HCEC 1CT (cell line): ENCODE results near the gene RBM19.
"Not testable (repeated sequence)": the region's sequence is repeated elsewhere in the genome, so short reads cannot be mapped to it uniquely, and the experiment has no call there.

Experiments
- DNase-seq: peaks from one replicate; pipeline ENCODE4 v3.0.0-alpha.2; 2017

RBM19 gene

DNA sequence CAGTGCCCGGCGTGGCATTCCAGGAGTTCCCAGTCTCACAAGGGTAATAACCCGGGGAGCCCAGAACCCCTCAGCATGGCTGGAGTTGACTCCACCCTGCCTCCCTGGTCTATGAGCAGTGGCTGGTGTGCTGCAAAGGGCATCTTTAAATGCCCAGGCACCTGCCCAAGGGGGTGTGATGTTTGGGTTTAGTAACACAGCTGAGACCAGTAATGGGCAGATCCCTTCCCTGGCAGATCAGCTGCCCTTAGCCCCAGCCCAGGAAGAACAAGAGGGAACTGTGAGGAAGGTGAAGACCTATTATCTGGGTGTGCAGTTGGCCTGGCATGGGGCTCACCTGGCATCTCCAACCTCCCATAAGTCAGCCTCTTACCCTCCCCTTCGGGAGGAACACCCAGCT is 35.9 kb downstream of the RBM19 start:
- DNase-seq: no peak

DNA sequence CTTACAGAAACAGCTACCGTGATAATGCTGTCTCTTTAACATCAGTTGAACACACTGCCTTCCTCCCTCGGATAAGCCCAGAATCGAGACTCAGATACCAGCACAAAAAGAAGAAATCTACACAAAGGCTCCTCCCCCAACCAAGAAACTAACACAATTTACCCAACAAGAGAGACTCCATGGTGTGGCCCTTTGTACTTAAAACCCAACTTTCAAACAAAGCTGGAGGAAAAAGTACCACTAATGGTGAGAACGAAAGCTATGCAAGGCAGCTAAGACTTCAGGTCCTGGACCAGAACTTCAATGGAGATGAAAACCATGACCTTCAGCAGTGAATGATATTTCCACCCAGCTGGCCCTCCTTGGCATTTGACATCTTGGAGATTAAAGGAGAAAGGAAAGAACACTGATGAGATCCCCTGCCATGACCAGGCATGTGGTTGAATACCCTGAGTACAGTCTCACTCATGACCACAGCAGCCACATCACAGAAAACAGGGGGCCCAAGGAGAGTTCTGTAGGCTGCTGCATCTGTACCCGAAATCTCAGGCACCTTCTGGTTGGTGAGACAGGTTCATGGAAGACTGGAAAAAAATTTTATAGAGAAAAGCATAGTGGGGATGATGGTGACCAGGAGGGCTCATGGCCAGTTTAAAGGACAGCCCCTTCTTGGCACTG is 36.7 kb downstream of the RBM19 start:
- DNase-seq: no peak

DNA sequence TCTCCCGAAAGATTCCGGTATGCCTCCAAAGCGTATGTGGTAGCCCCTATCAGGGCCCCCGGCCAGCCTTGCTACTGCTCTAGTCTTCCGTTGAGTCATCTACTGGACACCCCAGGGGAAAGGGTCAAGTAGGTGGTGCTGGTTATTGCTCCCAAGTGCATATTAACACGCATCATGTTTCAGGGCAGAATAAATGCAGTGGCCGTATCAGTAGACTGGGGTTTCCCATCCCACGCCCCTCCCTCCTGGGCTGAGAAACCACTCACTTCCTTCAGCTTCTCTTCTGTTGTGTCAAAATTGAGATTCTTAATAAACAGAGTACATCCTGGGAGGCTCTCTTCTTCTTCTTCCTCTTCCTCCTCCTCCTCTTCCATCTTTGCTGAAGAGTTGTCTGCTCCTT is 39.3 kb downstream of the RBM19 start:
- no peak for DNase-seq

DNA sequence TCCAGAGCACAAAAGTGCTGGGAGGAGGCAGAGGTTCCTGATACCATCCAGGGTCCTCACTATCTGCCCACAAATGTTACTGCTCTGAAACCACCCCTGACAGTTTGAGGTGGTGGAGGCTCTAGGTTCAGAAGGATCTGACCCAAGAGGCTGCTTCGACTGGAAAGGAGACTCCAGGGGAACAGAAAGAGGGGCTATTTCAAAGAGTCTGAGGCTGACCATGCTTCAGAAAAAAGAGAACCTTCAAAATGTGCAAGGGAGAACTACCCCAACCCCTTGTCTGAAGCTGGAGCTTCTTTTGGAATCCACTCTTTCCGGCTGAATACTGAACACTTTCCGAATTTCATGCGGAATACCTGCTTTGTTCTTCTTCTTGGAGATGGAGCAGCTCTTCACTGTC is 41.8 kb downstream of the RBM19 start:
- no peak for DNase-seq

DNA sequence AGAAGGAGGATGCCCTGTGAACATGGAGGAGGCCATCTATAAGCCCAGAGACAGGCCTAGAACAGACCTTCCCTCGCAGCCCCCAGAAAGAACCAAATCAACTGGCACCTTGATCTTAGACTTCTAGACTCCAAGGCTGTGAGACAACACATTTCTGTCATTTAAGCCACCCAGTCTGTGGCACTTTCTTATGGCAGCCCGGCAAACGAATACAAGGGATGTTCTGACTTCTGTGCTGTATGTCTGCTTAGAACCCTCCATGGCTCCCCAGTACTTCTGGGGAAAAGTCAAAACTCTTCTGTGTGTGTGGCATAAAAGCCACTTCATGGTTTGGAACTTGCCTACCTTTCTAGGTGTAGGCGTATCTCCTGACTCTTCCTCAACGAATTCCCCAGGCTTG is 42.9 kb downstream of the RBM19 start:
- no peak for DNase-seq

DNA sequence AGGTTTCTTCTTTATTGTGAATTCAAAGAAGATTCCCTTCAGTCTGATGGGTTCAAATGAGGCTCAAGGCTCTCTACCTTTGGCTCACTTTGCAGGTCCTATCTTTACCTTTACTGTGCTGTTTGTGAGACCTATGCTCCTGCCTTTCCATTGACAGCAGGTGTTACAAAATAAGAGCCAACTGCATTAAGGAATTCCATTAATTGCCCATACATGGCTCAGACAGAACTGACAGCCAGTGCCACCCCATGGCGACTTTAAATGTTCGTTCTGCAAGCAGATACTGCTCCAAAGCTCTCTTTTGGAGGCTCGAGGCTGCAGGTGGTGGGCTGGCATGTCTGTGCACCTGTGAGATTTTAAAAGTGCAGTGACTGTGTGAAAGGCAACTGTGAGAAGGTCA is 44.7 kb downstream of the RBM19 start:
- DNase-seq: no peak

DNA sequence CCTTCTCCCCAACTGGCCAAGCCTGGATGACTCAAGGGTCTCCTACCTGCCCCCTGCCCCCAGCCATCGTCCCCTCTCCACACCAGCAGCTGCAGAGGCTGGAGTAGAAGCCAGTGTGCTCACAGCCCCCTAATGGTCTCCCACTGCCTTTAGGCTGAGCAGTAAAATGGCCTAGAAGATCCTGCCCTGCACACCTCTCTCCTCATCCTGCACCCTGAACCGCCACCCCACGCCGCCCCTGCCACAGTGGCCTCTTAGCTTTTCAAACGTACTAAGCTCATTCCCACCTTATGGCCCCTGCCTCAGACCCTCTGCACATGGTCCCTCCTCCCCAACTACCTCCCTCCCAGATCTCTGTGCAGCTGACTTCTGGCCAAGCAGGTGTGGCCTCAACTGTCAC is 46.3 kb downstream of the RBM19 start:
- no peak for DNase-seq

DNA sequence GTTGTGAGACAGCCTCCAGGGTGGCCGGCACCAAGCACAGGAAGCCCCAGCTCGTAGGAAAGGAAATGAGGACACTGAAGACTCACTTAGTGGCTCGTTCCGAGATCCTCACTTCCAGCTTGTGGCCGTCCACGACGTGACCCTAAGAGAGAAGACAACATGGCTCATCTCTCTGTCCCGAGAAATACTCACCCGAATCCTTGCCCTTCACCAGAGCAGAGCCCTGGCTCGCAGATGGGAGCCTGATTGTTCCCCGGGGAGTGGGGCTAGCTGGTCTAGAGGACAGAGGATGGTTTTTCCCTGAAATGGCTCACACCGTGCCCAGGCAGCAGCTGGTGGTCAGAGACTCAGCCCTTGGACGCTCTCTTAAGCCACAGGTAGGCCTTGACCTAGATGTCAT is 47.8 kb downstream of the RBM19 start:
- no peak for DNase-seq

DNA sequence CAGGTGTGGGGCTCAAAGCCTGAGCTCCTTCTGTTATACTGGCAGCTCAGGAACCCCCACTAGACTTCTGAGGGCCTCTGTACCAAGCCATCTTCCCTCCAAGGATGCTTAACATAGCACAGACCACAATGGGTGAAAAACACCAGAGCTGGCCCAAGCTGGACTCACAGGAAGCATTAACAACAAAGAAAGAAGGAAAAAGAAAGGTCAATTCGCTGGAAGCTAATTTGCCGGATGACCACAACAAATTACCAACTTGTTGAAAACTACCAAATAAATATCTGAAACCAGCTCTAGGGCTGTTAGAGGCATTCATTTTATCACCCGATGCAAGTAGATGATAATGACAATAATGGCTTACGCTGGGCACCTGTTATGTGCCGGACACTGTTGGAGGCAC is 48.7 kb downstream of the RBM19 start:
- no peak for DNase-seq

DNA sequence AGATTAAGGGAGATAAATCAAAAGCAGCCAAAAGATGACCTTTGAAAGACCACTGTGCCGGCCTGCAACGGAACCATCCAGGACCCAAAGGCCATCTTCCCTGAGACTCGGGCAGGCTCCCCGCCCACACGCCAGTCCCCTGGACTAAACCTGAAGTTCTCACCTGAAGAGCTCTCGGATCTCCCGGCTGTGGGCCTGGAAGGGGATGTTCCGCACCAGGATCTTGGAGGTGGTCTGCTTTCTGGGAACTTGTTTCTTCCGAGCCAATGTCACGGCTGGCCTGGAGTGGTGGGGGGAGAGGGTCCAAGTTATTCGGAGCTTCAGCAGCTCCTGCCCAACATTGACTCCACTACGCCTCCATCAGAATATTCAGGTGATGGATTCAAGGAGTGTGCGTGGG is 51.3 kb downstream of the RBM19 start:
- DNase-seq: no peak

DNA sequence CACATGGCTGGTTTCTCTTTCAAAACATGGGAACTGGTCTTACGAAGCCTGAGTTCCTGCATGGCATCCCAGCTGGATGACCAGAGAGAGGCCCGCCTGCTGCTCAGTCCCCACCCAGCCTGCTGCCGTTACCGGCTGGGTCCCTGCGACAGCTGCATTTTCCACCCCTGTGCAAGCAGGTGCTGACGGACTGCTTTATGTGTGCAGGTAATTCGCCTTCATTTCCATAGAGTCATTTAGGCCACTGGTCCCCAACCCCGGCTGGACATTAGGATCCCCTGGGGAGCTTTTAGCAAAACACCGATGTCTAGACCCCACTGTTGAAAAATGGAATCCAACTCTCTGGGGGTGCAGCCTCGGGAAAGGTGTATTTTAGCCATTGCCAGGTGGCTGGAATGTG is 51.9 kb downstream of the RBM19 start:
- no peak for DNase-seq

DNA sequence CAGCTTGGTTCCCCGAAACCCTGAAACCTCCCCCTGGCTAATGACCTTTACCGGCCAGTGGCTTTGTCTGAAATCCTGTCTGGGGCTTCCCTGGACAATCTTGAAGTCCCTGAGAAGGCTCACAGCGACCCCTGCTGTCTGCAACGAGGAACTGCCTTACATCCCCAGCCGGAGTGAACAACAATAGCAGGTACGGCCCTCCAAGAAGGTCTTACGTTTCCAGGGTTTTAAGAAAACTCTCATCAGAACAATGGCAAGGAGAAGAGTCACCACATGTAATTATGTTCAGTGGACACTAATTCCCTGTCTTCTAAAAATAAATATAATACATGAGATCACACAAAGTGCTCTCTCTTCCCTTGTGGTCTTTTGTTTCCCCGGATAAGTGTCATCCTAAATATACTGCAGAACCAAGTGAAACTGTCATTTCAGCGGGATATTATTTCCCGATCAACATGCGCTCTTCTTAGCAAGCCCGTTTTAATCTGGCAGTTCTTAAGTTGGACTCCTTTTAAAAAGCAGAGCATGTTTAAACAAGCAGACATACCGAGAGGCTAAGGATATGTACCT is 53.3 kb downstream of the RBM19 start:
- peak; percentile 52 for DNase-seq

DNA sequence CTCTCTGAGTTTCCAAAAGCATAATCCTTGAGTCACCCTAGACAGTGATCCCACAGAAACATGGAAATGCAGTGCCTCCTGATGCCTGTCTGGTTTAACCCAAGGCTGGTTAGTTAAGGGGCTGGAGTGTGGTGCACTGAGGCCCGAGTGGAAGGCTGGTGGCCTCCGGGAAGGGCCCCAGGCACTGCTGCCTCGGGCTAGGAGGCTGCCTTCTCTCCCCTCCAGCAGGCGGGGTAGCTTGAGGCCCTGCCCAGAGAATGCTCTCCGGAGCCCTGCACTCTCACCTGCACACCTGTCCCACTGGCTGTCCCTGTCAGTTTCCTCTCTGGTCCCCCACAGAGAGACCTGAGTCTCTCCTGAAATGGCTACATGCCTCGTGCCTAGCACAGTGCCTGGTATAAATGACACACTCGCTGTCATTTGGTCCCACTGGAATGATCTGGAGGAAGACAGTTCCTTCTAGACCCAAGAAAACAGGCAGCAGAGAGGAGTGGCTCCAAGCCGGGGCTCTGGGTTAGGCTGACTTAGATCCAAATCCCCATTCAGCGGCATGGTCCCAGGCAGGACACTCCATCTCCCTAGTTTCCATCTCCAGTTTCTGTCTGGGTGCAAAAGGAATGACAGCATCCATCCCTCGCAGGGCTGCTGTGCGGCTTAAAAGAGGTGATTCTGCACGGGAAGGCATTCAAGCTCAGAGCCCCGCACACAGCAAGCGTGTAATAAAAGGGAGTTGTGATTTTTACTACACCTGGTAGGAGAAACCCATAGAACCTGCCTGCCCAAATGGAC is 54.0 kb downstream of the RBM19 start:
- no peak for DNase-seq

DNA sequence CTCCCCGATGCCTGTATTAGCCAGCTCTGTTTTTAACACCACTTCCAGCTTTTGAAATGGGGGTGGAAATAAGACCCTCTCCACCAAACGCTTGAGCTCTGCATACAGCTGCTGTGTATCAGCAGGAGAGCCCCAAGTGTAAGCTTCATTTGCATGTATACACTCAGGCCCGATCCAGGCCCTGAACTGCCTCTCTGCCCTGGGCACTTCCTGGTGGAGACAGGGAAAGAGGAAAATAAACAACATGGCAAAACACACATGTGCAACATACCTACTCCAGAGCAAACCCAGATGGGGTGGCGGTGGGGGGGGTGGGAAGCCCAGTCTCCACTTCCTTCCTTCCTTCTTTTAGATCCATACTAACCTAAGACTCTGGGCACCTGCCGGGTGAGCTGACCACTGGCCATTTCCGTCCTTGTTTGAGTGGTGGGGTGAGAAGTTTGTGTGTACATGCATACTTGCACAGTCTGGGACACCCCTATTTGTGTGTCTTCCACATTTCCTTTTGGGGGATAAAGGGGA is 55.3 kb downstream of the RBM19 start:
- DNase-seq: no peak

DNA sequence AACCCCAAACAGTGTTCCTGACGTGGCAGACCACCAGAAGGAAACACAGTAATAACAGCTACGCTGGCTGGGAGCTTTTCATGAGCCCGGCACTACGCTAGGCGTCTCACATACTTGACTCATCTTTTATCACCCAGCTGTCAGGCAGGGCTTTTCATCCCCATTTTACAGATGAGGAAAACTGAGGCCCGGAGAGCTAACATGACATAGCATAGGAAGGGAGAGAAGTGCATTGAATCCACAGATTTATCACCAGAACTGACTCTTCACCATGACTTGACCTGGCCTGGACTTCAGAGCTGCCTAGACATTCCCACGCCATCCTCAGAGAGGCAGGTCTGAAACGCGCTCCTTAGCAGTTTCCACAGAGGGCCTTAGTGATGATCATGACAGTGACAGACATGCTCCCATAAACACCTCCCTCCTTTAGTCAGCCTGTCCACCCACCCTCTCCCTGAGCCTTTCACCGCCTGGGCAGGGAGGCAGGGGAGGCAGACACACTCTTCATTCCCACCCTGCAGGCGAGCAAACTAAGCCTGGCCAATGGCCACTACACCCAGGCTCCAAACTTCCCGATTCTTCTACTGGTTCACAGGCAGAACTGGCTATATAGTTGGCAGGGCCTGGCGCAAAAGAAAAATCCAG is 56.2 kb downstream of the RBM19 start:
- no peak for DNase-seq

DNA sequence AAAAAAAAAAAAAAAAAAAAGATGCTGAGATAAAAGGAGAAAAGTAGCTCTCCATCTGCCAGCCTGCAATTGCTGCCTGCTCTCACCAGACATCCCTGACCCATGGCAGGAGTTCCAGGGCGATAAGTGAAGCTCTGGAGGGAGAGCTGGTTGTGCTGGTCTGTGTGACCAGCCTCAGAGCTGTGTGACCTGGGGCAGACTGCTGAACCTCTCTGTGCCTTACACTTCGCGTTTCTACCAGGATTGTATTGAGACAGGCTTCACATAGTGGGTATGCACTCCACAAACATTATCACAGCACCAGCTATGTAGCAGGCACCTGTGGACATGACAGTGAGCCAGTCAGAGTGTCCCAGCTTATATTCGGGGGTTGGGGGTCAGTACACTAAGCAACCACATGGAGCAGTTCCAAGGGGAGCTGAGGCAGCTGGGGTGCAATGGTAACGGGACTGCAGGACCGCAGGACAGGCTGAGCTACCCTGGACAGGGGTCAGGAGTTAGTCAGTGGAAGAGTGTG is 57.5 kb downstream of the RBM19 start:
- no peak for DNase-seq

DNA sequence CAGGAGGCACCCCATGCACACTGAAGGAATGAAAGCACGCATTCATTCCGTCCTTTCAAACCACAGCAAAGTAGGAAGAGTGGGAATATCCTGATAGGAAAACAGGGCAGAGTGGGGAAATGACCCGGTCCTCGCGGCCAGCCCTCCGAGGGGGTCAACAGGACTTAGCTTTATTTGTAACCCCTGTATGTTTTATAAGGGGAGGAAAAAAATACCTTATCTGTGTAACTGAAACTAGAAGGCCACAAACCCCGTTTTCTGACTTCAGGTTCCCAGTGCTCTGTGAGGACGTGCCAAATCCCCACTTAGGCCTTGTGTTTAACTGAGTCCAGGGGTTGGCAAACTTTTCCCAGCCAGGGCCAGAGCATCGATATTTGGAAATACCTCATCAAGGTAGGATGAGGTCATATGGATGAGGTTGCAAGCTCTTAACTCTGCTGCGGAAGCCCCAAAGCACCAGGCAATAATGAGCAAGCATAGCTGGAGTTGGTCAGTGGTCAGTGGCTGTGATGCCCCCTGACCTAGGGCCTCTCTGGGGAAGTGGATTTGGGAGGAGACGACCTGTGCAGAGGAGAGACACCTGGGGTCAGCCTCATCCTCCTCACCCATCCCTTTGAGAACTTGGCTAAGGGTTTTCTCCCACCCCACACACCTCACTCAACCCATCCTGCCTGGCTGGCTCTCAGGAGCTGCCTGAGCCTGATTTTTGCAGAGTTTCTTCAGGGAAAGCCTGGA is 58.5 kb downstream of the RBM19 start:
- DNase-seq: no peak

DNA sequence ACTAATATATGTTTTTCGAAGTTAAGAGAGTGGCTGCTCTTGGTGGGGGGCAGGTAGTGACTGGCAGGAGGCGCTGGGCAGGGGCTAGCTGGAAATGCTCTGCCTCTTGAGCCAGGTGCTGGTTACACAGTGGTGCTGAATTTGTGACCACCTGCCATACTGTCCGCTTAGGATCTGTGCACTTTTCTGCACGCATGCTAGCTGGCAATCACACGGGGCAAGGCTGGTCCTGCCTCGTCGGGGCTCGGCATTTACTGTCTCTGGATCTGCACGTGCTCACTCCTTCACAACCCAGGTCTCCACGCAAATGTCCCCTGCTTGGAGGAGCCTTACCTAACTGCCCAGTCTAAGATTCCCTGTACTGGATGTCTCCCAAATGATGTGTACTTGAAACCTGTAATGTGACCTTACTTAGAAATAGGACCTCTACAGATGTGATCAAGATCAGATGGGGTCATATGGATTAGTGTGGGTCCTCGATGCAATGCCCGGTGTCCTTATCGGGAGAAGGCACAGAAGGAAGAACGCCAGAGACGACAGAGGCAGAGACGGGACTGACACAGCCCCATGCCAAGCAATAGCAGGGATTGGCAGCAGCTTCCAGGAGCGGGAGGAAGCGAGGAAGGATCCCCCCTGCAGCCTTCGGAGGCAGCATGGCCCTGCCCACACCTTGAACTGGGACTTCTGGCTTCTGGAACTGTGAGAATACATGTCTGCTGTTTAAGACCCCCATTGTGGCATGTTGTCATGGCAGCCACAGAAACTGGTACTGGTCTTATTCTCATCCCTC is 59.5 kb downstream of the RBM19 start:
- DNase-seq: no peak

DNA sequence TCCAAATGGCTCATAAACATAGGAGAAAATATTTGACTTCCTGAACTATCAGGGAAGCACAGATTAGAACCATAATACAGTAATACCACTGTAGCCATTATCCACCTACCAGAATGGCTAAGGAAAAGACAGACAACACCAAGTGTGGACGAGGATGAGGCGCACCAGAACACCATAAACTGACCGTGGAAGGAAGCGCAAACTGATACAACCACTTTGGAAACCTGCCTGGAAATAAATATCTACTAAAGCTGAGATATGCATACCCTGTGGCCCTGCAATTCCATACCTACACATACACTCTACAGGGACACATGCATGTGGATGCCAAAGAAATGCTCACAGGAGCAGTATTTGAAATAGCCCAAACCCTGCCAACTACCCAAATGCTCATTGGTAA is 60.3 kb downstream of the RBM19 start:
- no peak for DNase-seq

DNA sequence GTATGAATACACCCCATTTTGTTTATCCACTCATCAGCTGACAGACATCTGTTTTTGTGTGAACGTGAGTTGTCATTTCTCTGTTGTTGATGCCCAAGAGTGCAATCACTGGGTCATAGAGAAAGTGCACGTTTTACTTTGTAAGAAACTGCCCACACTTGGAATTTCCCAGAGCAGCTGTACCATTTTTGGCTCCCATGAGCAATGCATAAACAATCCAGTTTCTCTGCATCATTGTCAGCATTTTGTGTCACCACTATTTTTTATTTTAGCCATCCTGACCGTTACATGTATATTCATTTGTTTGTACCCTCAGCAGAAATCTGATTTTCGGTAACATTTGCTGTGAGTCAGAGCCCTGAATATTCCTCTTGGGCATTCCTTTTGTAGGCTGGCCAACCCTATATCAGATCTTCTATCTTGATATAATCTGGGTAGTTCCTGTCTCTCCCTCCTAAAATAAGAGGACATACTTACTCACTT is 62.7 kb downstream of the RBM19 start:
- DNase-seq: peak; percentile 57

DNA sequence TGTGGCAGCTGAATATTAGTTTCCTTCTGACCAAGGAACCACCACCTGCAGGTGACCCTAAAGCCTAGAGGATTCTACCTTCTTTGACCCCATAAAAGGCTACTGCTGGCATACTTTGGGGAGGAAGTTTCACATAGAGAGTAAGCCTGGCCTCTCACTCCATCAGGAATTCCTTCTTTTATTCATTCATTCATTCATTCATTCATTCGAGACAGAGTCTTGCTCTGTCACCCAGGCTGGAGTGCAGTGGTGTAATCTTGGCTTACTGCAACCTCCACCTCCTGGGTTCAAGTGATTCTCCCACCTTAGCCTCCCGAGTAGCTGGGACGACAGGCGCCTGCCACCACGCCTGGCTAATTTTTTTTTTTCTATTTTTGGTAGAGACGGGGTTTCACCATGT is 64.8 kb downstream of the RBM19 start:
- not testable (repeated sequence) for DNase-seq

DNA sequence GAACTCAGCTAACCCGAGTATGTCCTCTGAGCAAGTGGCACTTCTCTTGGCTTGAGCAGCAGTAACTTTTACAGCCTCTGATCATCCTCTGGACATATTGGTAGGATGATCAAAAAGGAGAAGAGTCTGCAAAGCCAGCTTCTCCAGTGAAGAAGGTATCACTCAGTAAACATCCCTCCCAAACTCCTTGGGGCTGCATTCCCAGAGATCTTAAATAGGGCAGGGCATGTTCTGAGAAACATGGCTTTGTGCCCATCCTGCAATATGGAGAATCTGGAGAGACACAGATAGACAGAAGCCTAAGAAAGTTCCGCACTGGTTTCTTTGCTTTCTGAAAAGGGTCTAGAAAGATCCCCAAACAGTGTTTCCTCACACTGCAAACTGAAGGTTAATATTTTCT is 65.4 kb downstream of the RBM19 start:
- DNase-seq: no peak
